Parathyroid adenoma (tissue), 2 donors: ENCODE results near the gene QSOX1.

Experiments
- H2AFZ ChIP-seq: fragments of 300-600 bp; sonication (generic); one replicate; pipeline ENCODE4 v1.7.0; 2017; ENCODE audit warnings: antibody characterized with exemption, mild to moderate bottlenecking
- H3K27ac ChIP-seq: fragments of 300-600 bp; sonication (generic); one replicate; pipeline ENCODE4 v1.7.0; 2017
- H3K27me3 ChIP-seq: fragments of 300-600 bp; sonication (generic); one replicate; pipeline ENCODE4 v1.7.0; 2017; ENCODE audit warnings: low read length; ENCODE audit not compliant: control insufficient read depth, insufficient read depth
- H3K36me3 ChIP-seq: fragments of 300-600 bp; sonication (generic); one replicate; pipeline ENCODE4 v1.7.0; 2017; ENCODE audit warnings: low read length; ENCODE audit not compliant: control insufficient read depth, insufficient read depth
- H3K4me1 ChIP-seq: fragments of 300-600 bp; sonication (generic); one replicate; pipeline ENCODE4 v1.7.0; 2017; ENCODE audit warnings: control low read depth
- H3K4me2 ChIP-seq: fragments of 300-600 bp; sonication (generic); one replicate; pipeline ENCODE4 v1.7.0; 2017; ENCODE audit warnings: low read length
- H3K4me3 ChIP-seq: fragments of 300-600 bp; sonication (generic); one replicate; pipeline ENCODE4 v1.7.0; 2017; ENCODE audit warnings: low read depth, low read length
- H3K79me2 ChIP-seq: fragments of 300-600 bp; sonication (generic); one replicate; pipeline ENCODE4 v1.7.0; 2017; ENCODE audit warnings: control low read depth
- H3K9ac ChIP-seq: fragments of 300-600 bp; sonication (generic); one replicate; pipeline ENCODE4 v1.7.0; 2017; ENCODE audit warnings: mild to moderate bottlenecking
- H3K9me3 ChIP-seq: fragments of 300-600 bp; sonication (generic); one replicate; pipeline ENCODE4 v1.7.0; 2017; ENCODE audit warnings: low read length; ENCODE audit not compliant: control insufficient read depth
- CTCF ChIP-seq: fragments of 300-600 bp; sonication (generic); IDR thresholded peaks from one replicate; pipeline ENCODE4 v1.7.0; 2017; ENCODE audit warnings: antibody characterized with exemption, mild to moderate bottlenecking
- donor health status: primary hyperparathyroidism.

QSOX1 gene

GRCh38 chr1:180179162-180179957 is 24.7 kb downstream of the QSOX1 start:
- Histone ChIP-seq H3K4me2 (no peak overlapping the region), H3K9me3 (no peaks in the 10 kb centered on the region), H3K27ac (no peak overlapping the region), H2AFZ (no peak overlapping the region), H3K36me3 (no peaks in the 10 kb centered on the region), H3K4me3 (no peak overlapping the region), H3K79me2 (no peaks in the 10 kb centered on the region), H3K9ac (no peak overlapping the region), H3K4me1 (no peaks in the 10 kb centered on the region), H3K27me3 (no peaks in the 10 kb centered on the region)
- no peak for TF ChIP-seq CTCF

- Histone ChIP-seq H3K27me3 (no peaks in the 10 kb centered on the region), H2AFZ (no peak overlapping the region), H3K27ac (no peak overlapping the region), H3K9me3 (no peaks in the 10 kb centered on the region), H3K79me2 (no peaks in the 10 kb centered on the region), H3K4me2 (no peak overlapping the region), H3K4me3 (no peak overlapping the region), H3K9ac (no peak overlapping the region), H3K36me3 (no peaks in the 10 kb centered on the region), H3K4me1 (no peaks in the 10 kb centered on the region)
- TF ChIP-seq CTCF: no peak
Observed at GRCh38 chr1:180181048-180181447, 26.4 kb downstream of the QSOX1 start.

GRCh38 chr1:180181996-180182642 is 27.4 kb downstream of the QSOX1 start:
- Histone ChIP-seq H3K4me2 (no peak overlapping the region), H2AFZ (no peak overlapping the region), H3K27ac (no peak overlapping the region), H3K9ac (no peak overlapping the region), H3K36me3 (no peaks in the 10 kb centered on the region), H3K79me2 (no peaks in the 10 kb centered on the region), H3K27me3 (no peaks in the 10 kb centered on the region), H3K4me1 (no peaks in the 10 kb centered on the region), H3K4me3 (no peak overlapping the region), H3K9me3 (no peaks in the 10 kb centered on the region)
- TF ChIP-seq CTCF: no peak

GRCh38 chr1:180182643-180183311 is 28.1 kb downstream of the QSOX1 start:
- Histone ChIP-seq H3K4me2 (no peak overlapping the region), H2AFZ (no peak overlapping the region), H3K27me3 (no peaks in the 10 kb centered on the region), H3K4me3 (no peak overlapping the region), H3K9ac (no peak overlapping the region), H3K79me2 (no peaks in the 10 kb centered on the region), H3K4me1 (no peaks in the 10 kb centered on the region), H3K27ac (no peak overlapping the region), H3K36me3 (no peaks in the 10 kb centered on the region), H3K9me3 (no peaks in the 10 kb centered on the region)
- no peak for TF ChIP-seq CTCF
